ENCODE results near the gene KASH5. TPM values are rescaled to one million over a fixed set of nuclear protein-coding genes. Genes with fewer than 3 reads are reported as not detected.

The KASH5 gene
- total RNA-seq, 2 experiments from 2014 or later: 12.0 to 16.3 TPM

DNA sequence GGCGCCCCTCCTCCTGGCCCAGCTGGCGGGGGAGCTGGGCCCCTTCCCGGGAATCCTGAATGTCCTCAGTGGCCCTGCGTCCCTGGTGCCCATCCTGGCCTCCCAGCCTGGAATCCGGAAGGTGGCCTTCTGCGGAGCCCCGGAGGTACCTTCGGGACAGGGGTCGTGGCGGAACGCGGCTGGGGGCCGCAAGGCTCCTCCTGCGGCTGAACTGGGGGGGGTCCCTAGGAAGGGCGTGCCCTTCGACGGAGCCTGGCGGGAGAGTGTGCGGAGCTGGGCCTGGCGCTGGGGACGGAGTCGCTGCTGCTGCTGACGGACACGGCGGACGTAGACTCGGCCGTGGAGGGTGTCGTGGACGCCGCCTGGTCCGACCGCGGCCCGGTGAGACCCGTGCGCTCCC, 73.6 kb downstream of the KASH5 start:
- peaks cover 6% of the 10 kb centered on the region for H3K4me1 ChIP-seq (ENCODE audit: insufficient read depth, low read length, poor library complexity, severe bottlenecking)
- CTCF ChIA-PET (ENCODE audit: unreplicated experiment): no interaction called here
- no peaks in the 10 kb centered on the region for H4K20me1 ChIP-seq (ENCODE audit: insufficient read depth, low read length)
- H3K79me2 ChIP-seq (ENCODE audit: insufficient read depth, low read depth, low read length): no peaks in the 10 kb centered on the region
- TF ChIP-seq CTCF (conservative IDR thresholded peaks at IDR 0.05; ENCODE audit: low read length) (no peak), EZH2phosphoT487 (IDR thresholded peaks at IDR 0.05; ENCODE audit: borderline replicate concordance, low read depth, low read length) (no peak)
- POLR2A ChIA-PET: no interaction called here
- intact Hi-C loops (cut with micrococcal nuclease; ENCODE audit: unreplicated experiment): no loop called here
- H3K4me2 ChIP-seq (ENCODE audit: low read length): no peak overlapping the region
- no peak for DNase-seq (ENCODE audit: low spot score)
- H3K9me3 ChIP-seq (ENCODE audit: low read length): no peaks in the 10 kb centered on the region
- no peak overlapping the region for H3K27ac ChIP-seq (ENCODE audit: low read depth, low read length, poor library complexity, severe bottlenecking)
- H3K9me2 ChIP-seq (ENCODE audit: insufficient read depth, low read length): no peaks in the 10 kb centered on the region
- BruUV-seq (replicated peaks): no TSS peak
- peaks cover 53% of the 10 kb centered on the region for H3K36me3 ChIP-seq (ENCODE audit: insufficient read depth, low read length)
- no peak overlapping the region for H2AFZ ChIP-seq (ENCODE audit: low read length)
- H3K4me3 ChIP-seq (ENCODE audit: low read depth, low read length, poor library complexity, severe bottlenecking): no peak overlapping the region

- Histone ChIP-seq H3K27ac (ENCODE audit: low read depth, low read length, poor library complexity, severe bottlenecking) (no peak overlapping the region), H3K36me3 (ENCODE audit: insufficient read depth, low read length) (peaks cover 53% of the 10 kb centered on the region), H3K4me3 (ENCODE audit: low read depth, low read length, poor library complexity, severe bottlenecking) (no peak overlapping the region), H3K9me3 (ENCODE audit: low read length) (no peaks in the 10 kb centered on the region), H2AFZ (ENCODE audit: low read length) (no peak overlapping the region), H4K20me1 (ENCODE audit: insufficient read depth, low read length) (no peaks in the 10 kb centered on the region), H3K4me1 (ENCODE audit: insufficient read depth, low read length, poor library complexity, severe bottlenecking) (peaks cover 6% of the 10 kb centered on the region), H3K9me2 (ENCODE audit: insufficient read depth, low read length) (no peaks in the 10 kb centered on the region), H3K4me2 (ENCODE audit: low read length) (no peak overlapping the region), H3K79me2 (ENCODE audit: insufficient read depth, low read depth, low read length) (no peaks in the 10 kb centered on the region)
- BruUV-seq (replicated peaks): no TSS peak
- ChIA-PET POLR2A (no interaction called here), CTCF (ENCODE audit: unreplicated experiment) (no interaction called here)
- no peak for DNase-seq (ENCODE audit: low spot score)
- no peak for TF ChIP-seq EZH2phosphoT487 (IDR thresholded peaks at IDR 0.05; ENCODE audit: borderline replicate concordance, low read depth, low read length)
- TF ChIP-seq CTCF (conservative IDR thresholded peaks at IDR 0.05; ENCODE audit: low read length): no peak
- intact Hi-C loops (cut with micrococcal nuclease; ENCODE audit: unreplicated experiment): no loop called here
Observed at GRCh38 chr19:49462492-49462891, 74.4 kb downstream of the KASH5 start.

DNA sequence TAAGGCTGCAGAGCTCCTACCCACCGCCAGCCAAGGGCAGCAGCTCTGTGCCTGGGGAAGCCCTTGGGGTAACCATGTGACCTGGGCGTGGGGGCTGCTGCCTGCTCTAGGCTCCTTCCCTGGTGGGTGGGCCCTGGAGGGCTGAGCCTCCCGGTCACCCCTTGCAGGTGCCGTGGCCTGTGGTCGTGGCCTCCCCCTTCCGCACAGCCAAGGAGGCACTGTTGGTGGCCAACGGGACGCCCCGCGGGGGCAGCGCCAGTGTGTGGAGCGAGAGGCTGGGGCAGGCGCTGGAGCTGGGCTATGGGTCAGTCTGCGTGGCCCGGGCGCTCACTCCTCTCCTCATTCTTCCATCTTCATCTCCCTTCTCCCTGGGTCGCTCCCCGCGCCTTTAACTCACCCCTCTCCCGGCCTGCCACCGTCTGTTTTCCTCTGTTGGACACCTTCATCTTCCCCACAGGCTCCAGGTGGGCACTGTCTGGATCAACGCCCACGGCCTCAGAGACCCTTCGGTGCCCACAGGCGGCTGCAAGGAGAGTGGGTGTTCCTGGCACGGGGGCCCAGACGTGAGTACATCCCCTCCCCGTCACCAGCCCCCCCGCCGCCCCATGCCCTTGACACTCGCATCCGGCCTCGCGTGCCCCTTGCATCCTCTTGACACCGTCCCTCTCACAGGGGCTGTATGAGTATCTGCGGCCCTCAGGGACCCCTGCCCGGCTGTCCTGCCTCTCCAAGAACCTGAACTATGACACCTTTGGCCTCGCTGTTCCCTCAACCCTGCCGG, 76.1 kb downstream of the KASH5 start:
- Histone ChIP-seq H3K9me2 (ENCODE audit: insufficient read depth, low read length) (no peaks in the 10 kb centered on the region), H3K9me3 (ENCODE audit: low read length) (no peaks in the 10 kb centered on the region), H4K20me1 (ENCODE audit: insufficient read depth, low read length) (no peaks in the 10 kb centered on the region), H3K36me3 (ENCODE audit: insufficient read depth, low read length) (peaks cover 52% of the 10 kb centered on the region), H3K4me2 (ENCODE audit: low read length) (no peak overlapping the region), H3K4me1 (ENCODE audit: insufficient read depth, low read length, poor library complexity, severe bottlenecking) (peaks cover 8% of the 10 kb centered on the region), H3K79me2 (ENCODE audit: insufficient read depth, low read depth, low read length) (no peaks in the 10 kb centered on the region), H2AFZ (ENCODE audit: low read length) (no peak overlapping the region), H3K27ac (ENCODE audit: low read depth, low read length, poor library complexity, severe bottlenecking) (no peak overlapping the region), H3K4me3 (ENCODE audit: low read depth, low read length, poor library complexity, severe bottlenecking) (no peak overlapping the region)
- BruUV-seq (replicated peaks): no TSS peak
- TF ChIP-seq CTCF (conservative IDR thresholded peaks at IDR 0.05; ENCODE audit: low read length) (no peak), EZH2phosphoT487 (IDR thresholded peaks at IDR 0.05; ENCODE audit: borderline replicate concordance, low read depth, low read length) (no peak)
- ChIA-PET CTCF (ENCODE audit: unreplicated experiment) (no interaction called here), POLR2A (no interaction called here)
- intact Hi-C loops (cut with micrococcal nuclease; ENCODE audit: unreplicated experiment): no loop called here
- no peak for DNase-seq (ENCODE audit: low spot score)

All from OCI-LY7 (cell line).